ENCODE measurements around the gene CHRM1. TPM values are rescaled to one million over a fixed set of nuclear protein-coding genes. Genes with fewer than 3 reads are reported as not detected.

CHRM1 gene
- polyA plus RNA-seq, 3 donors = not detected

GRCh38 chr11:62908468-62909072 is 12.6 kb downstream of the CHRM1 start:
- no peak overlapping the region for H3K4me2 ChIP-seq (replicated peaks; ENCODE audit: extremely low read depth, low read length, poor library complexity, severe bottlenecking)
- 90% methylated on average over 9 of the region's 9 CpGs for WGBS (ENCODE audit: insufficient coverage)
- H3K4me1 ChIP-seq (ENCODE audit: control insufficient read depth in 1 of 2, insufficient read depth in 2 of 2, low read length in 2 of 2) = no peaks in the 10 kb centered on the region
- no peak overlapping the region for H2AFZ ChIP-seq (ENCODE audit: insufficient read depth, low read depth, low read length, poor library complexity, severe bottlenecking)
- Mint-ChIP-seq H3K27me3 (ENCODE audit: low read depth in 3 of 3) (peaks cover 8 to 15% (median 14%) of the 10 kb centered on the region in 3 donors), H3K4me3 (no peak overlapping the region), H3K27ac (no peak overlapping the region), H3K36me3 (no peaks in the 10 kb centered on the region), H3K9me3 (peaks cover 0 to 1% (median 0%) of the 10 kb centered on the region in 7 donors), H3K4me1 (peaks cover 7% of the 10 kb centered on the region)
- DNase-seq = no peak
- TF ChIP-seq CTCF (IDR thresholded peaks at IDR 0.05) = no peak
- H3K9me3 ChIP-seq (replicated peaks in 1 of 2; ENCODE audit: control insufficient read depth in 1 of 2, insufficient read depth in 1 of 2, low read length in 2 of 2) = no peaks in the 10 kb centered on the region
- no peaks in the 10 kb centered on the region for H3K27me3 ChIP-seq (ENCODE audit: control insufficient read depth in 2 of 2, insufficient read depth in 2 of 2, low read length in 2 of 2)
- H3K36me3 ChIP-seq (replicated peaks in 1 of 2; ENCODE audit: control insufficient read depth in 1 of 2, insufficient read depth in 2 of 2, low read length in 2 of 2) = no peaks in the 10 kb centered on the region
- intact Hi-C loops (cut with micrococcal nuclease) = no loop called here
- H3K9ac ChIP-seq (ENCODE audit: insufficient read depth, low read length, poor library complexity, severe bottlenecking) = no peak overlapping the region
- H4K20me1 ChIP-seq (ENCODE audit: insufficient read depth, low read length) = no peaks in the 10 kb centered on the region
- no peaks in the 10 kb centered on the region for H3K79me2 ChIP-seq (ENCODE audit: insufficient read depth, low read length)
- H3K4me3 ChIP-seq (replicated peaks in 1 of 3; ENCODE audit: low read depth in 2 of 3, low read length in 3 of 3) = no peak overlapping the region
- H3K27ac ChIP-seq (ENCODE audit: low read depth in 1 of 2, low read length in 2 of 2) = no peak overlapping the region

- no peaks in the 10 kb centered on the region for H3K36me3 Mint-ChIP-seq
- H3K9ac ChIP-seq (ENCODE audit: insufficient read depth, low read length, poor library complexity, severe bottlenecking) = no peak overlapping the region
- peaks cover 0 to 1% (median 0%) of the 10 kb centered on the region in 7 donors for H3K9me3 Mint-ChIP-seq
- H3K4me3 ChIP-seq (replicated peaks in 1 of 3; ENCODE audit: low read depth in 2 of 3, low read length in 3 of 3) = no peak overlapping the region
- H3K27ac ChIP-seq (ENCODE audit: low read depth in 1 of 2, low read length in 2 of 2) = no peak overlapping the region
- H3K4me1 ChIP-seq (ENCODE audit: control insufficient read depth in 1 of 2, insufficient read depth in 2 of 2, low read length in 2 of 2) = no peaks in the 10 kb centered on the region
- peaks cover 9% of the 10 kb centered on the region for H3K4me1 Mint-ChIP-seq
- H3K27me3 ChIP-seq (ENCODE audit: control insufficient read depth in 2 of 2, insufficient read depth in 2 of 2, low read length in 2 of 2) = no peaks in the 10 kb centered on the region
- H3K27me3 Mint-ChIP-seq (ENCODE audit: low read depth in 3 of 3) = peaks cover 10 to 19% (median 14%) of the 10 kb centered on the region in 3 donors
- H3K4me2 ChIP-seq (replicated peaks; ENCODE audit: extremely low read depth, low read length, poor library complexity, severe bottlenecking) = no peak overlapping the region
- H3K36me3 ChIP-seq (replicated peaks in 1 of 2; ENCODE audit: control insufficient read depth in 1 of 2, insufficient read depth in 2 of 2, low read length in 2 of 2) = no peaks in the 10 kb centered on the region
- peak; percentile 96 for TF ChIP-seq CTCF (IDR thresholded peaks at IDR 0.05)
- H2AFZ ChIP-seq (ENCODE audit: insufficient read depth, low read depth, low read length, poor library complexity, severe bottlenecking) = peak overlapping the region; percentile 8
- peak overlapping the region in 1 of 7 donors; percentile 31 for H3K27ac Mint-ChIP-seq
- 90% methylated on average over 2 of the region's 14 CpGs for WGBS (ENCODE audit: insufficient coverage)
- no peaks in the 10 kb centered on the region for H3K9me3 ChIP-seq (replicated peaks in 1 of 2; ENCODE audit: control insufficient read depth in 1 of 2, insufficient read depth in 1 of 2, low read length in 2 of 2)
- intact Hi-C loops (cut with micrococcal nuclease) = loop anchor here (1.0 to 2.0 kb wide), 2 partner anchors 118 to 119 kb away; no protein-coding TSS in a partner anchor
- H3K79me2 ChIP-seq (ENCODE audit: insufficient read depth, low read length) = no peaks in the 10 kb centered on the region
- H4K20me1 ChIP-seq (ENCODE audit: insufficient read depth, low read length) = no peaks in the 10 kb centered on the region
- peak overlapping the region; percentile 35 to 37 for H3K4me3 Mint-ChIP-seq
- peak; percentile 67 to 72 (median 70) for DNase-seq
Measured at GRCh38 chr11:62905927-62906531, 15.1 kb downstream of the CHRM1 start.

All from CD14-positive monocyte (primary cell).